GM18861 (cell line): ENCODE measurements around the gene EID2B.

Source experiments
- ATAC-seq: cut with Tn5 transposase; IDR thresholded peaks from one replicate; pipeline ENCODE4 v1.9.1; 2021; ENCODE audit not compliant: unreplicated experiment

The EID2B gene, protein sequence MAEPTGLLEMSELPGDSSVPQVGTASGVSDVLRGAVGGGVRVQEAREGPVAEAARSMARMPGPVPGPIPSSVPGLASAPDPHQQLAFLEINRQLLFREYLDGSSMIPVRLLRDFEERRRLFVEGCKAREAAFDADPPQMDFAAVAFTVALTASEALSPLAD

DNA sequence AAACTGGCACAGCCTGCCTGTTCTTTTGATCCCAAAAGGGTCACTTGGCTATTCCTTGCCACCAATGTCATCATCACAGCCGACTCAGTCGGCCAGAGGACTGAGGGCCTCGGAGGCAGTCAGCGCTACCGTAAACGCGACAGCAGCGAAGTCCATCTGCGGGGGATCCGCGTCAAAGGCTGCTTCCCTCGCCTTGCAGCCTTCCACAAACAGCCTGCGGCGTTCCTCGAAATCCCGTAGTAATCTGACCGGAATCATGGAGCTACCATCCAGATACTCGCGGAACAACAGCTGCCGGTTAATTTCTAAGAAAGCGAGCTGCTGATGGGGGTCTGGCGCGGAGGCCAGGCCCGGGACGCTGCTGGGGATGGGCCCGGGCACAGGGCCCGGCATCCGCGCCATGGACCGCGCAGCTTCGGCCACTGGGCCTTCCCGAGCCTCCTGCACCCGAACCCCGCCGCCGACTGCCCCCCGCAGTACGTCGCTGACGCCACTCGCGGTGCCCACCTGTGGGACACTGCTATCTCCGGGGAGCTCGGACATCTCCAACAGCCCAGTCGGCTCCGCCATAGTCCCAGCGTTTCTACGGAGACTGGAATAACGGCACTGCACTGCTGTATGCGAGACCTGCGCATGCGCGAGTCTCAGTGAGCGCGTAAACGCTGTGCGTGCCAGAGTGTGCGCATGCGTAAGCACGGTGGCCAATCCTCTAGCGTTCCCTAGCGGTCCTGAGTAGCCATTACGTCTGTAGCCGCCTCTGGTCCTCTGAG is at the start of gene EID2B:
Gene EID2B (minus strand): TSS at position 620 of the 770 bp plus-strand sequence. CDS start 50 bp downstream, at position 570.
- ATAC-seq = peak; percentile 91

DNA sequence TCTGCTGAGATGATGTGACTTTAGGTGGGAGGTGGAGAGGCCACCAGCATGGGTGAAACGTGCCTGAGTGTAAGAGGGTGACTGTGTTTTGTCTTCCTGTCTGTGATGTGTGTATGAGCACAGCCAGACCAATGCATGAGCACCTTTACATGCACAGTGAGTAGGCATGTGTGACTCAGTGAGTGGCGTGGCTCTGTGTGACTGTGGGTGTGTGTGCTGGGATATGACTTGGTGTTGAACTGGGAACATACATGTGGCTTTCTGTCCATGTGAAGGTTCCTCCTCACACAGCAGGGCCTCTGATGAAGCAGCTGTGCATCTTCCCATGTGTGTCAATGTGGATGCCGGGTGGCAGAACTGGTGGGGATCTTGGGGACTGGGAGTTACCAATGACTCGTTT is 49.8 kb upstream of the EID2B start:
- ATAC-seq = no peak

DNA sequence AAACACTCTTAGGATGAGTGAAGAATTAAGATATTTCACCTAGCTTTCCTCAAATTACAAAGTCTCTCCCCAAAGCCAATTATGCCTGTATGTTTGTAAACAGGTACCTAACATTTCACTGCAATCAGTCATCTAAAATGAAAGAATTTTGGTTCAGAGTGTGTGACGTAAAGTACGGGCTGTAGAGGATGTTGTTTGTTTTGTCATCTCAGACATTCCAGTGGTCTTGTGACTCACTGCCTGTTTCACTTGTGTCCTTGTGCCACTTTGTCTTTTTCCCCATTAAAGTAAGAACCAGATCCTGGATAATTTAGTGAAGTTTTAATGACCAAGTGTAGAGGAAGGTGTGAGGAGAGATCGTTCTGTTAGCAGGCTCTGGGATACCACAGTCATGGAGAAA is 36.0 kb upstream of the EID2B start:
- ATAC-seq = no peak

DNA sequence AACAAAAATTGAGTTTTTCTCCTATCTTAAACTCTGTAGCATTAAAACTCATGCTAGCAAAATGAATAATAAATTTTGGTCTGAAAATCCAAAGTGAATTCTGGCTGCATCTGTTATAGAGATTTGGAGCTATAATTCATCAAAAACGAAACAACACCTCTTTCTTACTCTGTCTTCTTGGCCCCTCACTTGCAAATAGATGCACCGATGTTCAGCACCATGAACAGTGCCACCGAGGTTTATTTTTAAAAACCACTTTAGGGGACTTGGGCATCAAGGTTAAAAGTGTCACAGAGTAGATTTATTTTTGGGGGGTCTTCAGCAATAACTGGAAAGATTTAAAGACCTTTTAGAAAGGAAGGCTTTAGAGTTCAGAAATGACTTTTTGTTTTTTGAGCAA is 33.4 kb upstream of the EID2B start:
- no peak for ATAC-seq

DNA sequence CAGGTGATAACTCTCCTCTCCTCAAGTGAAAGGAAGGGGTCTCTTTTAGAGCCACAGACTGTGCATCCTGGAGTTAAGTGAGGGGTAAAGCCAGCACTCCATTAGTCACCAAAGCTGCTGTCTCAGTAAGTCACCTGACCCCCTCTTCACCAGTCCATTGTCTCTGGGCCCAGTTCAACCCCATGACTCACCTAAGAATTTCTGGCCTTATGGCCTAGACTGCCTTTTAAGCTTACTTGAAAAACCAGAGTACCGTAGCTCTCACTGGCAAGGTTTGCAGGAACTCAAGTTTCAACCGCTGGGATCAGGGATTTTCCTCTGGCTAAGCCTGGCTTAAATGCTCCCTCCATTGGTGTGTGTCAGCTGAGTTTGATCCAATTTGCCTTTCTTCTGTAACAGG is 30.8 kb upstream of the EID2B start:
- ATAC-seq = no peak

DNA sequence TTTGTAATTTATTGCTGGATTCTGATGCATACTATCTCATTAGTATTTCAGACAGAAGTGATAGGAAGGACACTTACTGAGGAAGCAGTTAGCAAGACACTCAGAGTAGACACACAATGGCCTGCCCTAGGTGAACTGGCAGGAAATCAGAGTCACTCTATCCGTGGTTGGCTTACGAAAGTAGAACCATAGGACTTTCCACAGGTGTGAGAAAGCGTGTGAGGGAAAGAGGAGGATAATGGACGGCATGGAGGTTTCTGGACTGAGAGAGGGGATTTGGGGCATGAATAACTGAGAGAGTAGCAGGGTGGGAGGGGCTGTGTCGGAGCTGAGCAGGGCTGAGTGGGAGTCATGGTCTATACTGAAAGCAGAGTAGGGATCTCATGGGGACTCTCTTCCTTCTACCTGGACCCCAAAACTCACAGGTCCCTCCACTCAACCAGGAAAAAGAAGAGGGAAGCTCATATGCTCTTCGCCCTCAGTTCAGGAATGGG is 26.0 kb upstream of the EID2B start:
- ATAC-seq = no peak

DNA sequence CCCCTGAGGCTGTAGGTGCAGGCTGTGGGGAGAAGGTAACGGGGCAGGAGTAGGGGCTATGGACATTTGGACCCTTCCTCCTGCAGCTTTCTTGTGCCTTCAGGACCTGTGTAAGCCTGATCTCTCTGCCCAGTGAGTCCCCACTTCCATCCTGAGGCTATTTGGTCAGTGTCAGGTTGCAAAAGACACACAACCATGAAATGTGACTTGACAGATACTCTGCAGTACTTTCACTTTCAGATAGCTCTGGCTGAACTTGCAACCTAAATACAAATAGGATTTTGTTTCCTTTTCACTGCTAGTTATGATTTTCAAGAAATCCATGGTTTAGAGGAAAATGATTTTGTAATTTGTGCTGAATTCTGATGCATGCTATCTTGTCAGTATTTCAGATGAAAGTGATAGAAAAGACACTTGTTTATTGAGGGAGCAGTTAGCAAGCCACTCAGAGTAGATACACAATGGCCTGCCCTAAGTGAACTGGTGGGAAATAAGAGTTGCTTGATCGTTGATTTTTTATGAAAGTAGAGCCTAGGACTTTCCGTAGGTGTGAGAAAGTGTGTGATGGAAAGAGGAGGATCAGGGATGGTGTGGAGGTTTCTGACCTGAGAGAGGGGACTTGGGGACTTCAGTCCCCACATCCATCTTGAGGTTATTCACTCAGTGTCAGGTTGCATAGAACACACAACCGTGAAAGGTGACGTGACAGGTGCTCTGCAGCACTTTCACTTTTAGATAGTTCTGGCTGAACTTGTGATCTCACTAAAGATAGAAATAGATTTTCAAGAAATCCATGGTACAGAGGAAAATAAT is 25.4 kb upstream of the EID2B start:
- no peak for ATAC-seq

DNA sequence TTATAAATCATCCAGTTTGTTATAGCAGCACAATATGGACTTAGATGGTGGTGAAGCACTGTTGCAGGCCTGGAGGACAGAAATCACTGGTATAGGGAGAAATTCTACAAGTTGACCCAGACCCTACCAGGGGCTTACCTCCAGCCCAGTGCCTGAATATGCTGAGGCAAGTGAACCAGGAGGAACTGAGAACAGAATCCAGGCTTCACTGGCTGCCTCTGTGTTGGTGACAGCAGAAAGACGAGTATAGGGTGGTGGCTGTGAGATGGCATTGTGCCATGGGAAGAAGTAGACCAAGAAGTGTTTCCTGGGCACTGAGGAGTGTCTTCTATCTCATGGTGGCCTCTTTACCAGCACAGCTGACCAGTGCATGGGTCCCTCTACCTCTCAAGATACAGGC is 23.2 kb upstream of the EID2B start:
- ATAC-seq = no peak

DNA sequence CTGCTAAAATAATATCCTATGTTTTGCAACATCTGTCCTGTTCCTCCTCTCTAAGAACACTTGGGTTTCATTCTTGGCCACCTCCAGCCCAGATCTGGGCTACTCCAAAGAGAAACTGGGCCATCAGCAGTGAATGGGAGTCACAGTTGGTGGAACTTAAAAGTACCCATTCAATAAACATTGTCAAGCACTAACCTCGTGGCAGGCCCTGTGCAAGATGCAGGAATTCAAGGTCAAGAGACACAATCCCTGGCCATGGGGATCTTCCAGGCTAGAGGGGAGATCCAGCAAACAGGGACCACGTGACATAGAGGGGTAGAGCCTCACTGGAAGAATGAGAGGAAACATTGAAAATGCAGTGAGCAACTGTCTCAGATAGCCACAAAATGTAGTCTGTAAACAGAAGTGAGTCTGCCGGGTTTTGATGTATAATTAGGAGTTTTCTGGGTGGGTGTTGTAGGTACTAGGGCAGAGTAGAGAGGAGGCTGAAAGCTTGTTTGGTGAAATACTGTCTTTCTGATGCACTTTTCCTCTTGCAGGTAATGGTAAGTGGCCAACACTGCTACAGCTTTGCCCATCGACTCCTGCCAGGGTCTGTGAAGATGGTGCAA is 22.2 kb upstream of the EID2B start:
- ATAC-seq = no peak

DNA sequence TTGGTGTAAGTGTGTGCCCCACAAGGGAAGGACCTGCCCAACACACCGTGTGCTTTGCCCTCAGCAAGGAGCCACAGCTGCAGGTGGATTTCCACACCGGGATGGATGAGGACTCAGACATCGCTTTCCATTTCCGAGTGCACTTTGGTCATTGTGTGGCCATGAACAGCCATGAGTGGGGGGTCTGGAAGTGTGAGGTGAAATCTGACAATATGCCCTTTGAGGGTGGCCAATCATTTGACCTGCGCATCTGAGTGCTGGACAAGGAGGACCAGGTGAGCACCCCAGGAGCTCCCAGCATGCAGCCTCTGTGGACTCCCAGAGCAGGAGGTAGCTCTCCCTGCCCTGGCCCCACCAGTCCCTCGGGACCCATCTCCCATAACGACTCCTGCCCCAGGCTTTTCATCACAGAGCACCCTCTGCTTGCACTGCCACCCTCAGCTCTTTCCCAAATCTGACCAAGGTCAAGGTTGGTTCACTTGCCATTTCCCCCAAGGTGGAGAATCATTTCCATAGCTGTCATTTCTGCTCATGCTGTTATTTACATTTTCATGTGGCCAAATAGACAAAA is 20.5 kb upstream of the EID2B start:
- no peak for ATAC-seq

DNA sequence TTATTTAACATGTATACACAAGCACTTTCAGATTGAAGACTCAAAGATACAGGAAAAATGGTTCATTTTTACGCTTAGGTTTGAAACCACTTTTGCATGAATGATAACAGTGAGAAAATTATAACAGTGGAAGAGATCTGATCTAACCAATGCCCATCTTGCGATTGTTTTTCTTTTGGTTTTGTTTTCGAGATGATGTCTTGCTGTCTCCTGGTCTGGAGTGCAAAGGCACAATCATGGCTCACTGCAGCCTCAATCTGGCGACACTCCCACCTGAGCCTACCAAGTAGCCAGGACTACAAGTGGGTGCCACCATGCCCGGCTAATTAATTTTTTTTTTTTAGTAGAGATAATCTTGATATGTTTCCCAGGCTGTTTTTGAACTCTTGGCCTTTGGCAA is 17.5 kb upstream of the EID2B start:
- no peak for ATAC-seq

DNA sequence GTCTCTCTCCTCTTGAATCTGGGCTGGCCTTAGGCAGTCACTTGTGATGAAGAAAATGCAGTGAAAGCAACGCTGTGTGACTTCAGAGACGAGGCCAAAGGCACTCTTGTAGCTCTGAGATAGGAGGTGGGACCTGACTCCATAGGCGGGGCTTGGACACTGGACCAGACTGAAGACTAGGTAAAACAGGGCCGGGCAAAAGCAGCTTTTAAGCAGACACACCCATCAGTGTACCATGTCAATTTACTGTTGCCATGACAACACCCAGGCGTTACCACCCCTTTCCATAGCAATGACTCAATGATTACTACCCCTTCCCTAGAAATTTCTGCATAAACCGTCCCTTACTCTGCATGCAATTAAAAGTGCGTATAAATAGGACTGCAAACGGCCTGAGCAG is 13.9 kb upstream of the EID2B start:
- ATAC-seq = no peak

DNA sequence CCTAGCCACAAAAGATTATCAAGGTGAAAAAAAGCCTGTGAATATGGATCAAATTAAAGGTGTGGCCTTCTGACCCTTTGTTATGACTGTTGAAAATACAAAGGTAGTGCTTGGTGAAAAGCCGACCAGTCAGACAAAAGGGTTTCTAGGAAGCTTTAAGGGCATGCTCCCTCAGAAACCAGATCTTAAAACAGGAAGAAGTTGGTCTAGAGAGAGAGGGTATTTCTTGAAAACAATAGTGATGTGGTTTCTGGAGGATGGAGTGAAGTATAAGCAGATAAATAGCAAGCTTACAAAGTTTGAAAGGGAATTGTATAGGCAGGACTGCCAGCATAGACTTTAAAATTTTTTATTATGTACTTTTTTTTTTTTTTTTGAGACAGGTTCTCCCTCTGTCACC is 12.3 kb upstream of the EID2B start:
- ATAC-seq = no peak

DNA sequence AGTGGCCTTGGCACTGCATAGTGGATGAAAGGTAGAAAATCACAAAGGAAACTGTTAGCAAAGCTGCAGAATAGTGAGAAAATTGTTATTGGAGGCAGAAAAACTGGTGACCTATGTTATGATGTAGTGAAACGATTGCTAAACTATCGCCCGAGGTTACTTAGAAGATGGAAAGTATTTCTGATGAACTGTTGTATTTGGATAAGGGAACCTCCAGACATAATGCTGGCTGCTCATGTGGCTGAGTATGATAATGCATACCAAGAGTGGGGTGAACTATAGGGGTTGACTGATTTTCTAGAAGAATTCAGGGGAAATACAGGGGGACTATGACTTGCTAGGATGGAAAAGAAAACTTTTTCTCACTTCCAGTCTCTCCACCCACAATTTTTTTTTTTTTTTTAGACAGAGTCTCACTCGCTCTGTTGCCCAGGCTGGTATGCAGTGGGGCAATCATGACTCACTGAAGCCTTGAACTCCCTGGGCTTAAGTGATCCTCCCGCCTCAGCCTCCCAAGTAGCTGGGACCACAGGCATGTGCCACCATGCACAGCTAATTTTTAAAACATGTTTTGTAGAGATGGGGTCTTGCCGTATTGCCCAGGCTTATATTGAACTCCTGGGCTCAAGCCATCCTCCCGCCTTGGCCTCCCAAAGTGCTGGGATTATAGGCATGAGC is 11.7 kb upstream of the EID2B start:
- ATAC-seq = no peak

DNA sequence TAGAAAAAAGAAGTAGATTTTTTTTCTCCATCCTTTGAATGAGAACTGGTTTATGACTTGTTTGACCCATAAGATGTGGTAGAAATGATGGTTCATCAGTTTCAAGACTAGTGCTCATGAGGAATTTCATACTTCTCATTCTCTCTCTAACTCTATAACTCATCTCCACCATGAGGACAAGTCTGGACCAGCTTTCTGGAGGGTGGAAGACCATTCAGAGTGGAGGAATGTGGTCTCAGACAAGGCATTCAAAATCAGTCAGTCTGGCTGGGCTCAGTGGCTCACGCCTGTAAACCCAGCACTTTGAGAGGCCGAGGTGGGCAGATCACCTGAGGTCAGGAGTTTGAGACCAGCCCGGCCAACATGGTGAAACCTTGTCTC is 10.8 kb upstream of the EID2B start:
- no peak for ATAC-seq

DNA sequence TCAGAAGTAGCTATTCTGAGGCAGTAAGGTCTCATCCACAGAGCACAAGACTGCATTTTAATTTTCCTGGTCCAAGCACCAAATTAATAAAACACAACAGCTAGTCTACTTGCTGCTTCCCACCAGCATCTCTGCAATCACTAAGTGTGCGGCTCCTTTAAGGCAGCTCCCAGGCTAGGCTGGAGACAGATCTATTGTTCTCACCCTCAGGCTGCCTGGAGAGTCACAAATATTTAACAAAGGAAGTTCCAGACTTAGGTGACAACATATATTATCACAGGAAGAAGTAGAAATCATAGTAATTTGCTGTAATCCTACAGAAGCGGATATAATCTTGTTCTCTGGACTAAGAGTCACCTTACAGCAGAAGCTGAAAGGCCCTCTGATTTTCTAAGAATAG is 9.6 kb upstream of the EID2B start:
- ATAC-seq = no peak

DNA sequence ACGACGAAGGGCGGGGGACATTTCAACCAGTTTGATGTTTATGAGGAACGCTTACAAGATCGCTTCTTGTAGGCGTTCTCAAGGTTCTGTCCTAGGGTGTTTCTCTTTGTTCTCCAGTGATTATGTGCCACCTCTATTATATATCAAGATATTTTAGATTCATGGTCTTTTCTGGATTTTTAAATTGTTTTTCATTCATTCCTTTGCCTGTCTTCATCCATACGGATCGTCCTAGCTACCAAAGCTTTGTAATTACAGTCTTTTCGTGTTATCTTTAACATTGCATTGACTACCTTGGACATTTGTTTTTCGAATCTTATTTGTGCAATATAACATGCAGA is 7.7 kb upstream of the EID2B start:
- no peak for ATAC-seq

DNA sequence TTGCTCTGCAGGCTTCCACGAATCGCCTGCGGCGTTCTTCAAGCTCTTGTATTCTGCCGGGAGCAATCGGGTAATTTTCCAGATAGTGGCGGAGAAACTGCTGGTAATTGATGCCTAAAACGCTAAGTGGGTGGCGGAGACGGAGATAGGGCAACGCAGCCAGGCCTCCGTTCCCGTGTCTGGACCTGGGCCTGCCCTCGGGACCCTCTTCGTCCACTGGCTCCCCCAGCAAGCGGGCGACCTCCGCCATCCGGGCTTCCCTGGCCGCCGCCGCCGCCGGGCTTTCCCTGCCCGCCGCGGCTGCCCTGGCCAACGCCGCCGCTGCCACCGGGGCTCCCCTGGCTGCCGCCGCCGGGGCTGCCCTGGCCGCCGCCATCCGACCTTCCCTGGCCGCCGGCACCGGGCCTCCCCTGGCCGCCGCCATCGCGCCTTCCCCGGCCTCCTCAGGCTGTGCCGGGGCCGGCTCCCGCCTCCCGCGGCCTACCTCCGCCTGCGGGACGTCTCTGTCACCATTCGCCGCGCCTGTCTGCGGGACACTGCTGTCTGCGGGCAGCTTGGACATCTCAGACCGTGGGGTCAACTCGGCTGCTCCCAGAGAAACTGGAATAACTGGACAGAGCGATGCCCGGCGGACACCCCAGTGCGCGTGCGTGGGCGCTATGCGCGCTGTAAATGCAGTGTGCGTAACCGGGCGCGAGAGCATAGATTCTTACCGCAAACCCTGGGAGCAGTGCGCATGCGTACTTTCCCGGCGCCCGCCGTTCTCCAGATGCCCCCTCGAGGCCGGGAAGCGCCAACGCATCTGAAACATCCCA is 7.1 kb upstream of the EID2B start, which contains the start of gene EID2:
Gene EID2 (minus strand): TSS at position 644 of the 815 bp plus-strand sequence. CDS start 82 bp downstream, at position 562.
- peak; percentile 83 for ATAC-seq

DNA sequence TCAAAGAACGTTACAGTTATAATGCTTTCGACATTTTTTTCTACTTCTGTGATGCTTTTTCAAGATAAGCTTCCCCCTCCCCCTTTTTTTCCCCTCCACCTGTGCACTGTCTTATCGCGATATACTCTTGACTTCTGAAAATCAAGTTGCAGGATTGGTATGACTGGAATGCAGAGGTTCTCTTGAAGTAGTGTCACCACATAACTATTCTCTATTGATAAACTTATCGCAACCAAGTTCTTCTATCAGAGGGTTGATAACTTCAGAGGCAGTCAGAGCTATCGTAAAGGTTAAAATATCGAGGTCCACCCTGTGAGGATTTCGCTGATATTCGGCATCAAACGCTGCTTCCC is 6.5 kb upstream of the EID2B start:
- no peak for ATAC-seq

DNA sequence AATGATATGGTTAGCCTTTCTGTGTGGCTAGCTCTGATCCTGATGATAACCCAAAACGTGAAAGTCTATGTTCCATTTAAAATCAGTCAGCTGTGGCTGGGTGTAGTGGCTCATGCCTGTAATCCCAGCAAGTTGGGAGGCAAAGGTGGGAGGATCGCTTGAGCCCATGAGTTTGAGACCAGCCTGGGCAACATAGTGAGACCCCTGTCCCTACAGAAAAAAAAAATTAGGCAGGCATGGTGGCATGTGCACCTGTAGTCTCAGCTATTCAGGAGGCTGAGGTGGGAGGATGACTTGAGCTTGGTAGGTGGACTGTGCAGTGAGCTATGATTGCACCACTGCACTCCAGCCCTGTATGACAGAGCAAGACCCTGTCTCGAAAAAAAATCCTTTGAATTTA is 1.1 kb upstream of the EID2B start:
- ATAC-seq = no peak
